Natural killer cell (primary cell): ENCODE data around the gene LGSN. TPM values are rescaled to one million over a fixed set of nuclear protein-coding genes. Genes with fewer than 3 reads are reported as not detected.
"Not testable (repeated sequence)": the region's sequence is repeated elsewhere in the genome, so short reads cannot be mapped to it uniquely, and the experiment has no call there.

Experiments
- ATAC-seq, 3 donors: fragments of 150-1000 bp in 2 of 3; fragments of 200-7000 bp in 1 of 3; cut with Tn5 transposase; 1 replicate in 1 of 3; 2 replicates in 2 of 3; pipeline ENCODE4 v1.10.0; 2021; ENCODE audit warnings: mild to moderate bottlenecking in 2 of 3, moderate library complexity in 2 of 3
- DNase-seq, 2 donors: peaks; one replicate each; pipeline versions ENCODE4 v3.0.0 to v3.0.0-alpha.2; 2013 to 2021; ENCODE audit warnings: mixed read lengths in 1 of 2
- H3K27ac ChIP-seq: one replicate; pipeline ENCODE4 v1.5.1; 2013; ENCODE audit warnings: mild to moderate bottlenecking, low read length
- H3K27me3 ChIP-seq: one replicate; pipeline ENCODE4 v1.6.1; 2013; ENCODE audit warnings: low read length; ENCODE audit not compliant: control insufficient read depth, insufficient read depth
- H3K36me3 ChIP-seq: one replicate; pipeline ENCODE4 v1.6.1; 2013; ENCODE audit warnings: low read length; ENCODE audit not compliant: control insufficient read depth, insufficient read depth
- H3K4me1 ChIP-seq: one replicate; pipeline ENCODE4 v1.6.1; 2013; ENCODE audit warnings: low read length; ENCODE audit not compliant: control insufficient read depth, insufficient read depth
- H3K4me3 ChIP-seq: one replicate; pipeline ENCODE4 v1.5.1; 2013; ENCODE audit warnings: low read length
- H3K9me3 ChIP-seq: one replicate; pipeline ENCODE4 v1.6.1; 2013; ENCODE audit warnings: low read length; ENCODE audit not compliant: control insufficient read depth, insufficient read depth
- H3K27ac Mint-ChIP-seq, 2 donors: one replicate each; pipeline ENCODE4 v1.8.0; 2022; ENCODE audit warnings: mild to moderate bottlenecking in 2 of 2, mixed read lengths in 2 of 2, moderate library complexity in 1 of 2
- H3K27me3 Mint-ChIP-seq, 2 donors: one replicate each; pipeline ENCODE4 v1.8.0; 2022; ENCODE audit warnings: low read depth in 2 of 2, mixed read lengths in 2 of 2
- H3K36me3 Mint-ChIP-seq: one replicate; pipeline ENCODE4 v1.8.0; 2022; ENCODE audit warnings: mixed read lengths
- H3K4me1 Mint-ChIP-seq, 2 donors: one replicate each; pipeline ENCODE4 v1.8.0; 2022; ENCODE audit warnings: mixed read lengths in 2 of 2
- H3K4me3 Mint-ChIP-seq: one replicate; pipeline ENCODE4 v1.8.0; 2022; ENCODE audit warnings: mild to moderate bottlenecking, moderate library complexity, mixed read lengths
- H3K9me3 Mint-ChIP-seq, 2 donors: one replicate each; pipeline ENCODE4 v1.8.0; 2022; ENCODE audit warnings: mixed read lengths in 2 of 2
- WGBS: methylation state at CpG from one replicate; pipeline ENCODE4 v1.1.7; 2013; ENCODE audit warnings: missing lambda C conversion rate; ENCODE audit not compliant: insufficient coverage; 5-methylcytosine and 5-hydroxymethylcytosine counted together
- intact Hi-C: fragments of 100-400 bp; cut with micrococcal nuclease; formaldehyde crosslinking; loops from one replicate; pipeline ENCODE4 v1.14.2; 2022
- total RNA-seq, 4 donors: library from RNA; stranded (reverse); fragments of 120-200 nt in 1 of 4; gene quantifications; one replicate each; pipeline versions ENCODE4 v1.2.3 to v1.2.4, GENCODE V29; 2013 to 2022
- TF ChIP-seq, protein P1 (sequence below): fragments of 200-600 bp; IDR thresholded peaks from one replicate; pipeline ENCODE4 v1.8.0; 2022; ENCODE audit warnings: antibody characterized with exemption

LGSN gene
- total RNA-seq, 3 donors from 2014 or later (not counting 1 experiment from before 2014, with no cell fraction given): not detected

DNA sequence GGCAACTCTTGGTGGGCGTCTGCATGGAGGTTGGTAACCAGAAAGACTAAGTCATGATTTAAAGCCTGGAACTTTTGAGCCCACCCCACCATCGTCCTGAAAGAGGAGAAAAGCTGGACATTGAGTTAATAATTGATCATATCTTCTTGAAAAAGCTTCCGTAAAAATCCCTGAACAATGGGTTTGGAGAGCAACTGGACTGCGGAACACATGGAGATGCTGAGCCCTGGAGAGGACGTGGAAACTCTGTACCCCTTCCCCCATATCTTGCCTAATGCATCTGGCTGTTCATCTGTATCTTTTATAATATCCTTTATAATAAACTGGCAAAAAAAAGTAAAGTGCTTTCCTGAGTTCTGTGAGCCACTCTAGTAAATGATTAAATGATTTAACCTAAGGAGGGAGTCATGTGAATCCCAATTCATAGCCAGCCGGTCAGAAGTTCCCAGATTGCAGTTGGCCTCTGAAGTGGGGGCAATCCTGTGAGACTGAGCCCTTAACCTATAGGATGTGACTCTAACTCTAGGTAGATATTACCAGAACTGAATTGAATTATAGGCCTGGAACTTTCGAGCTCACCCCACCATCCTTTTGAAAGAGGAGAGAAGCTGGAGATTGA lies 26.5 kb upstream of the LGSN start:
- H3K27ac Mint-ChIP-seq: no peak overlapping the region

GRCh38 chr6:63340351-63340750 lies 20.6 kb upstream of the LGSN start:
- no peaks in the 10 kb centered on the region for H3K36me3 ChIP-seq
- TF ChIP-seq, protein P1, sequence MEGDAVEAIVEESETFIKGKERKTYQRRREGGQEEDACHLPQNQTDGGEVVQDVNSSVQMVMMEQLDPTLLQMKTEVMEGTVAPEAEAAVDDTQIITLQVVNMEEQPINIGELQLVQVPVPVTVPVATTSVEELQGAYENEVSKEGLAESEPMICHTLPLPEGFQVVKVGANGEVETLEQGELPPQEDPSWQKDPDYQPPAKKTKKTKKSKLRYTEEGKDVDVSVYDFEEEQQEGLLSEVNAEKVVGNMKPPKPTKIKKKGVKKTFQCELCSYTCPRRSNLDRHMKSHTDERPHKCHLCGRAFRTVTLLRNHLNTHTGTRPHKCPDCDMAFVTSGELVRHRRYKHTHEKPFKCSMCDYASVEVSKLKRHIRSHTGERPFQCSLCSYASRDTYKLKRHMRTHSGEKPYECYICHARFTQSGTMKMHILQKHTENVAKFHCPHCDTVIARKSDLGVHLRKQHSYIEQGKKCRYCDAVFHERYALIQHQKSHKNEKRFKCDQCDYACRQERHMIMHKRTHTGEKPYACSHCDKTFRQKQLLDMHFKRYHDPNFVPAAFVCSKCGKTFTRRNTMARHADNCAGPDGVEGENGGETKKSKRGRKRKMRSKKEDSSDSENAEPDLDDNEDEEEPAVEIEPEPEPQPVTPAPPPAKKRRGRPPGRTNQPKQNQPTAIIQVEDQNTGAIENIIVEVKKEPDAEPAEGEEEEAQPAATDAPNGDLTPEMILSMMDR: no peak
- Mint-ChIP-seq H3K27ac (no peak overlapping the region), H3K36me3 (peaks cover 13% of the 10 kb centered on the region), H3K9me3 (peaks cover 13 to 14% of the 10 kb centered on the region in 2 donors), H3K4me3 (no peak overlapping the region), H3K4me1 (no peaks in the 10 kb centered on the region), H3K27me3 (no peaks in the 10 kb centered on the region)
- H3K27ac ChIP-seq: no peak overlapping the region
- peaks cover 6% of the 10 kb centered on the region for H3K9me3 ChIP-seq
- H3K27me3 ChIP-seq: no peaks in the 10 kb centered on the region
- ATAC-seq: no peak
- intact Hi-C loops: no loop called here
- H3K4me3 ChIP-seq: no peak overlapping the region
- DNase-seq: no peak
- no peaks in the 10 kb centered on the region for H3K4me1 ChIP-seq

More for the DNA sequence above, 26.5 kb upstream of the LGSN start:
- H3K9me3 ChIP-seq: peaks cover 1% of the 10 kb centered on the region
- Mint-ChIP-seq H3K9me3 (no peaks in the 10 kb centered on the region), H3K27me3 (no peaks in the 10 kb centered on the region), H3K4me3 (no peak overlapping the region), H3K36me3 (no peaks in the 10 kb centered on the region), H3K4me1 (peaks cover 0 to 4% of the 10 kb centered on the region in 2 donors)
- H3K27me3 ChIP-seq: no peaks in the 10 kb centered on the region
- no peaks in the 10 kb centered on the region for H3K36me3 ChIP-seq
- H3K4me1 ChIP-seq: no peaks in the 10 kb centered on the region
- intact Hi-C loops: no loop called here
- TF ChIP-seq, protein P1: no peak
- no peak overlapping the region for H3K27ac ChIP-seq
- ATAC-seq (no peak), DNase-seq (no peak)
- H3K4me3 ChIP-seq: no peak overlapping the region
- WGBS: 88% methylated on average over 6 of the region's 7 CpGs

DNA sequence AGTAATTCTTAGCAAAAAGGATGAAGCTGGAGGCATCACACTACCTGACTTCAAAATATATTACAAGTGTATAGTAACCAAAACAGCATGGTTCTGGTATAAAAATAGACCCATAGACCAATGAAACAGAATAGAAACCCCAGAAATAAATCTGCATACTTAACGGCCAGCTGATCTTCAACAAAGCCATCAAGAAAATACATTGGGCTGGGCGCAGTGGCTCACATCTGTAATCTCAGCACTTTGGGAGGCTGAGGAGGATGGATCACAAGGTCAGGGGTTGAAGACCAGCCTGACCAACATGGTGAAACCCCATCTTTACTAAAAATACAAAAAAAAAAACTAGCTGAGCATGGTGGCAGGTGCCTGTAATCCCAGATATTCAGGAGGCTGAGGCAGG lies 14.9 kb upstream of the LGSN start:
- H3K36me3 ChIP-seq, H3K4me1 ChIP-seq, H3K27me3 ChIP-seq, H3K36me3 Mint-ChIP-seq, H3K27ac Mint-ChIP-seq, ATAC-seq, H3K4me1 Mint-ChIP-seq, DNase-seq, H3K9me3 ChIP-seq, intact Hi-C loops, H3K9me3 Mint-ChIP-seq, H3K27me3 Mint-ChIP-seq, H3K4me3 Mint-ChIP-seq, H3K27ac ChIP-seq, H3K4me3 ChIP-seq: not testable (repeated sequence)
- WGBS: 76% methylated on average over 2 of the region's 2 CpGs

GRCh38 chr6:63333440-63333839 lies 13.7 kb upstream of the LGSN start:
- no peaks in the 10 kb centered on the region for H3K36me3 Mint-ChIP-seq
- TF ChIP-seq, protein P1: no peak
- Histone ChIP-seq H3K27me3 (no peaks in the 10 kb centered on the region), H3K4me3 (no peak overlapping the region), H3K9me3 (no peaks in the 10 kb centered on the region), H3K27ac (no peak overlapping the region), H3K4me1 (no peaks in the 10 kb centered on the region), H3K36me3 (no peaks in the 10 kb centered on the region)
- WGBS: 84% methylated on average over 2 of the region's 2 CpGs
- no peaks in the 10 kb centered on the region for H3K4me1 Mint-ChIP-seq
- H3K27ac Mint-ChIP-seq: no peak overlapping the region
- peaks cover 0 to 5% of the 10 kb centered on the region in 2 donors for H3K9me3 Mint-ChIP-seq
- H3K4me3 Mint-ChIP-seq: no peak overlapping the region
- ATAC-seq: no peak
- H3K27me3 Mint-ChIP-seq: no peaks in the 10 kb centered on the region
- intact Hi-C loops: no loop called here
- no peak for DNase-seq

GRCh38 chr6:63326630-63327029 lies 6.8 kb upstream of the LGSN start:
- ATAC-seq, H3K27ac ChIP-seq, H3K9me3 Mint-ChIP-seq, H3K27ac Mint-ChIP-seq, H3K36me3 Mint-ChIP-seq, H3K4me3 ChIP-seq, H3K4me1 ChIP-seq, H3K4me3 Mint-ChIP-seq, intact Hi-C loops, H3K36me3 ChIP-seq, DNase-seq, H3K4me1 Mint-ChIP-seq, H3K9me3 ChIP-seq, H3K27me3 ChIP-seq, H3K27me3 Mint-ChIP-seq: not testable (repeated sequence)
- WGBS: 93% methylated on average over 14 of the region's 15 CpGs
